Measurements from ENCODE around the gene RPLP2.

DNA sequence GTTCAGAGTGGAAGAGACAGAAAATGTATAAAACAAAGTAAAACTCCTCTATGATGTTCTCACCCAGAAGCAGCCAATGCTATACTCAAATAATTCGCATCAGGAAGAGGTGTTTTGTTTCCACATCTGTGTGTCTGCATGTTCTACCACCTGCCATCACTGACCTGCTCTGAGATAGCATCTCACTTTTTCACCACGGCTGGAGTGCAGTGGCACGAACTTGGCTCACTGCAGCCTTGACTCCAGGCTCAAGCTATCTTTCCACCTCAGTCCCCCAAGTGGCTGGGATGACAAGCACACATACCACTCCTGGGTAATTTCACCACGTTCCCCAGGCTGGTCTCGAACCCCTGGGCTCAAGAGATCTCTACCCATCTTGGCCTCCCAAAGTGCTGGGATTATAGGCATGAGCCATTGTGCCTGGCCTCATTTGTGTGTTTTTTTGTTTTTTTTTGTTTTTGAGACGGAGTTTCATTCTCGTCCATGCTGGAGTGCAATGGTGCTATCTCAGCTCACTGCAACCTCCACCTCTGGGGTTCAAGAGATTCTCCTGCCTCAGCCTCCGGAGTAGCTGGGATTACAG is 48.1 kb upstream of the RPLP2 start:
- TF ChIP-seq, protein P1, sequence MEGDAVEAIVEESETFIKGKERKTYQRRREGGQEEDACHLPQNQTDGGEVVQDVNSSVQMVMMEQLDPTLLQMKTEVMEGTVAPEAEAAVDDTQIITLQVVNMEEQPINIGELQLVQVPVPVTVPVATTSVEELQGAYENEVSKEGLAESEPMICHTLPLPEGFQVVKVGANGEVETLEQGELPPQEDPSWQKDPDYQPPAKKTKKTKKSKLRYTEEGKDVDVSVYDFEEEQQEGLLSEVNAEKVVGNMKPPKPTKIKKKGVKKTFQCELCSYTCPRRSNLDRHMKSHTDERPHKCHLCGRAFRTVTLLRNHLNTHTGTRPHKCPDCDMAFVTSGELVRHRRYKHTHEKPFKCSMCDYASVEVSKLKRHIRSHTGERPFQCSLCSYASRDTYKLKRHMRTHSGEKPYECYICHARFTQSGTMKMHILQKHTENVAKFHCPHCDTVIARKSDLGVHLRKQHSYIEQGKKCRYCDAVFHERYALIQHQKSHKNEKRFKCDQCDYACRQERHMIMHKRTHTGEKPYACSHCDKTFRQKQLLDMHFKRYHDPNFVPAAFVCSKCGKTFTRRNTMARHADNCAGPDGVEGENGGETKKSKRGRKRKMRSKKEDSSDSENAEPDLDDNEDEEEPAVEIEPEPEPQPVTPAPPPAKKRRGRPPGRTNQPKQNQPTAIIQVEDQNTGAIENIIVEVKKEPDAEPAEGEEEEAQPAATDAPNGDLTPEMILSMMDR (IDR thresholded peaks at IDR 0.05), result no peak
- TF ChIP-seq TCF7L2 (IDR thresholded peaks at IDR 0.05; ENCODE audit: low read depth, low read length), result no peak
- TF ChIP-seq, protein P2, sequence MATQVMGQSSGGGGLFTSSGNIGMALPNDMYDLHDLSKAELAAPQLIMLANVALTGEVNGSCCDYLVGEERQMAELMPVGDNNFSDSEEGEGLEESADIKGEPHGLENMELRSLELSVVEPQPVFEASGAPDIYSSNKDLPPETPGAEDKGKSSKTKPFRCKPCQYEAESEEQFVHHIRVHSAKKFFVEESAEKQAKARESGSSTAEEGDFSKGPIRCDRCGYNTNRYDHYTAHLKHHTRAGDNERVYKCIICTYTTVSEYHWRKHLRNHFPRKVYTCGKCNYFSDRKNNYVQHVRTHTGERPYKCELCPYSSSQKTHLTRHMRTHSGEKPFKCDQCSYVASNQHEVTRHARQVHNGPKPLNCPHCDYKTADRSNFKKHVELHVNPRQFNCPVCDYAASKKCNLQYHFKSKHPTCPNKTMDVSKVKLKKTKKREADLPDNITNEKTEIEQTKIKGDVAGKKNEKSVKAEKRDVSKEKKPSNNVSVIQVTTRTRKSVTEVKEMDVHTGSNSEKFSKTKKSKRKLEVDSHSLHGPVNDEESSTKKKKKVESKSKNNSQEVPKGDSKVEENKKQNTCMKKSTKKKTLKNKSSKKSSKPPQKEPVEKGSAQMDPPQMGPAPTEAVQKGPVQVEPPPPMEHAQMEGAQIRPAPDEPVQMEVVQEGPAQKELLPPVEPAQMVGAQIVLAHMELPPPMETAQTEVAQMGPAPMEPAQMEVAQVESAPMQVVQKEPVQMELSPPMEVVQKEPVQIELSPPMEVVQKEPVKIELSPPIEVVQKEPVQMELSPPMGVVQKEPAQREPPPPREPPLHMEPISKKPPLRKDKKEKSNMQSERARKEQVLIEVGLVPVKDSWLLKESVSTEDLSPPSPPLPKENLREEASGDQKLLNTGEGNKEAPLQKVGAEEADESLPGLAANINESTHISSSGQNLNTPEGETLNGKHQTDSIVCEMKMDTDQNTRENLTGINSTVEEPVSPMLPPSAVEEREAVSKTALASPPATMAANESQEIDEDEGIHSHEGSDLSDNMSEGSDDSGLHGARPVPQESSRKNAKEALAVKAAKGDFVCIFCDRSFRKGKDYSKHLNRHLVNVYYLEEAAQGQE (IDR thresholded peaks at IDR 0.05; ENCODE audit: insufficient read depth in 1 of 2, low read depth in 2 of 2, low read length in 1 of 2), result no peak
